Ishikawa (cell line): ENCODE results near the gene JMJD7.

Source experiments
- CEBPB ChIP-seq: IDR thresholded peaks from 2 replicates; pipeline ENCODE4 v1.6.1; 2012
- NFIC ChIP-seq: IDR thresholded peaks from 2 replicates; pipeline ENCODE4 v1.6.1; 2012
- TF ChIP-seq, protein P1 (sequence below): IDR thresholded peaks from 2 replicates; pipeline ENCODE4 v1.6.1; 2012; ENCODE audit warnings: low read depth, mild to moderate bottlenecking
- TF ChIP-seq, protein P2 (sequence below): IDR thresholded peaks from 2 replicates; pipeline ENCODE4 v1.6.1; 2012

DNA sequence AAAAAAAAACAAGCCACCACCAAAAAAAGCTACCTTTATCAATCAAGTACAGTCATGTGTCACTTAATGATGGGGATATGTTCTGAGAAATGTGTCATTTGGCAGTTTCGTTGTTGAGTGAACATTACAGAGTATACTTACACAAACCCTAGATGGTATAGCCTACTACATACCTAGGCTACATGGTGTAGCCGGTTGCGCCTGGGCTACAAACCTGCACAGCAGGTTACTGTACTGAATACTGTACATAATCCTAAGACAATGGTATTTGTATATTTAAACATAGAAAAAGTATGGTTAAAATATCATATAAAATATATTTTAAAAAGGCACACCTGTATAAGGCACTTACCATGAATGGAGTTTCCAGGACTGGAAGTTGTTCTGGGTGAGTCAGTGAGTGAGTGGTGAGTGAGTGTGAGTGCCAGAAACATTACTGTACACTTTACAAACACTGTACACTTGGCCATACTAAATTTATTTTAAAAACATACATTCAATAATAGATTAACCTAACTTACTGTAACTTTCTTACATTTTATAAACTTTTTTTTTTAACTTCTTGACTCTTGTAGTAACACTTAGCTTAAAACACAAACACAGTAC lies 25.9 kb upstream of the JMJD7 start:
- TF ChIP-seq CEBPB (no peak), NFIC (no peak)
- TF ChIP-seq, protein P1, sequence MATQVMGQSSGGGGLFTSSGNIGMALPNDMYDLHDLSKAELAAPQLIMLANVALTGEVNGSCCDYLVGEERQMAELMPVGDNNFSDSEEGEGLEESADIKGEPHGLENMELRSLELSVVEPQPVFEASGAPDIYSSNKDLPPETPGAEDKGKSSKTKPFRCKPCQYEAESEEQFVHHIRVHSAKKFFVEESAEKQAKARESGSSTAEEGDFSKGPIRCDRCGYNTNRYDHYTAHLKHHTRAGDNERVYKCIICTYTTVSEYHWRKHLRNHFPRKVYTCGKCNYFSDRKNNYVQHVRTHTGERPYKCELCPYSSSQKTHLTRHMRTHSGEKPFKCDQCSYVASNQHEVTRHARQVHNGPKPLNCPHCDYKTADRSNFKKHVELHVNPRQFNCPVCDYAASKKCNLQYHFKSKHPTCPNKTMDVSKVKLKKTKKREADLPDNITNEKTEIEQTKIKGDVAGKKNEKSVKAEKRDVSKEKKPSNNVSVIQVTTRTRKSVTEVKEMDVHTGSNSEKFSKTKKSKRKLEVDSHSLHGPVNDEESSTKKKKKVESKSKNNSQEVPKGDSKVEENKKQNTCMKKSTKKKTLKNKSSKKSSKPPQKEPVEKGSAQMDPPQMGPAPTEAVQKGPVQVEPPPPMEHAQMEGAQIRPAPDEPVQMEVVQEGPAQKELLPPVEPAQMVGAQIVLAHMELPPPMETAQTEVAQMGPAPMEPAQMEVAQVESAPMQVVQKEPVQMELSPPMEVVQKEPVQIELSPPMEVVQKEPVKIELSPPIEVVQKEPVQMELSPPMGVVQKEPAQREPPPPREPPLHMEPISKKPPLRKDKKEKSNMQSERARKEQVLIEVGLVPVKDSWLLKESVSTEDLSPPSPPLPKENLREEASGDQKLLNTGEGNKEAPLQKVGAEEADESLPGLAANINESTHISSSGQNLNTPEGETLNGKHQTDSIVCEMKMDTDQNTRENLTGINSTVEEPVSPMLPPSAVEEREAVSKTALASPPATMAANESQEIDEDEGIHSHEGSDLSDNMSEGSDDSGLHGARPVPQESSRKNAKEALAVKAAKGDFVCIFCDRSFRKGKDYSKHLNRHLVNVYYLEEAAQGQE, result no peak
- TF ChIP-seq, protein P2, sequence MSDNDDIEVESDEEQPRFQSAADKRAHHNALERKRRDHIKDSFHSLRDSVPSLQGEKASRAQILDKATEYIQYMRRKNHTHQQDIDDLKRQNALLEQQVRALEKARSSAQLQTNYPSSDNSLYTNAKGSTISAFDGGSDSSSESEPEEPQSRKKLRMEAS, result no peak
